Posterior cingulate gyrus (tissue), 11 donors: ENCODE data around the gene C10orf90.

Experiments used
- DNase-seq, 10 donors: peaks; one replicate each; pipeline versions ENCODE4 v3.0.0 to v3.0.0-alpha.2; 2020 to 2021; ENCODE audit warnings: mixed read lengths in 3 of 10
- intact Hi-C: fragments of 100-400 bp; cut with DNase I; formaldehyde crosslinking; loops from one replicate; pipeline ENCODE4 v1.15.1; 2023

The C10orf90 gene

GRCh38 chr10:126670056-126670894 is at the start of gene C10orf90:
C10orf90 (minus strand) TSS chr10:126670693; CDS start chr10:126670480, 213 bp downstream.
- DNase-seq = peak in 1 of 10 donors; percentile 67
- intact Hi-C loops = loop anchor here (5.0 kb wide), 1 partner anchor 77 kb away; no protein-coding TSS in a partner anchor

- no peak for DNase-seq
- intact Hi-C loops = no loop called here
These were observed 45.9 kb upstream of the C10orf90 start for GRCh38 chr10:126716366-126716765.

- intact Hi-C loops = no loop called here
- no peak for DNase-seq
These were observed 43.1 kb upstream of the C10orf90 start for GRCh38 chr10:126713594-126713993.

- intact Hi-C loops = no loop called here
These were observed 42.2 kb upstream of the C10orf90 start for GRCh38 chr10:126712681-126713080.

GRCh38 chr10:126705951-126706565 is 35.6 kb upstream of the C10orf90 start:
- DNase-seq = peak in 1 of 10 donors; percentile 57
- intact Hi-C loops = no loop called here

More at GRCh38 chr10:126712681-126713080, 42.2 kb upstream of the C10orf90 start:
- no peak for DNase-seq

- intact Hi-C loops = no loop called here
- no peak for DNase-seq
These were observed 34.6 kb upstream of the C10orf90 start for GRCh38 chr10:126705131-126705530.

GRCh38 chr10:126704649-126705048 is 34.2 kb upstream of the C10orf90 start:
- DNase-seq = peak in 1 of 10 donors; percentile 62
- intact Hi-C loops = no loop called here

GRCh38 chr10:126702181-126702580 is 31.7 kb upstream of the C10orf90 start:
- DNase-seq = no peak
- intact Hi-C loops = no loop called here

GRCh38 chr10:126701526-126701925 is 31.0 kb upstream of the C10orf90 start:
- DNase-seq = no peak
- intact Hi-C loops = no loop called here

- DNase-seq = no peak
- intact Hi-C loops = no loop called here
These were observed 26.2 kb upstream of the C10orf90 start for GRCh38 chr10:126696684-126697083.

GRCh38 chr10:126691456-126691855 is 21.0 kb upstream of the C10orf90 start:
- intact Hi-C loops = no loop called here

GRCh38 chr10:126690534-126690933 is 20.0 kb upstream of the C10orf90 start:
- DNase-seq = no peak
- intact Hi-C loops = no loop called here

More at GRCh38 chr10:126691456-126691855, 21.0 kb upstream of the C10orf90 start:
- no peak for DNase-seq

- DNase-seq = peak in 1 of 10 donors; percentile 22
- intact Hi-C loops = no loop called here
These were observed 19.0 kb upstream of the C10orf90 start for GRCh38 chr10:126689461-126689994.

- intact Hi-C loops = no loop called here
- DNase-seq = peak in 2 of 10 donors; percentile 70 to 74
These were observed 16.7 kb upstream of the C10orf90 start for GRCh38 chr10:126687121-126687606.

- peak in 1 of 10 donors; percentile 46 for DNase-seq
- intact Hi-C loops = no loop called here
These were observed 16.2 kb upstream of the C10orf90 start for GRCh38 chr10:126686719-126687118.

- intact Hi-C loops = no loop called here
These were observed 15.8 kb upstream of the C10orf90 start for GRCh38 chr10:126686268-126686667.

GRCh38 chr10:126685756-126686155 is 15.3 kb upstream of the C10orf90 start:
- peak in 1 of 10 donors; percentile 58 for DNase-seq
- intact Hi-C loops = no loop called here

More at GRCh38 chr10:126686268-126686667, 15.8 kb upstream of the C10orf90 start:
- peak in 1 of 10 donors; percentile 27 for DNase-seq

- DNase-seq = no peak
- intact Hi-C loops = no loop called here
These were observed 13.8 kb upstream of the C10orf90 start for GRCh38 chr10:126684171-126684745.

- DNase-seq = peak in 1 of 10 donors; percentile 47
- intact Hi-C loops = no loop called here
These were observed 13.0 kb upstream of the C10orf90 start for GRCh38 chr10:126683466-126683865.

- intact Hi-C loops = no loop called here
- no peak for DNase-seq
These were observed 5.4 kb upstream of the C10orf90 start for GRCh38 chr10:126675656-126676438.
